Activated CD8-positive, alpha-beta memory T cell treated with anti-CD3 and anti-CD28 coated beads for 1 hour (primary cell): Measurements from ENCODE around the gene PIK3CB.

Source experiments
- DNase-seq, 2 donors: peaks; one replicate each; pipeline ENCODE4 v3.0.0-alpha.2; 2020; ENCODE audit warnings: low read depth in 1 of 2; ENCODE audit errors: extremely low read depth in 1 of 2

The PIK3CB gene

DNA sequence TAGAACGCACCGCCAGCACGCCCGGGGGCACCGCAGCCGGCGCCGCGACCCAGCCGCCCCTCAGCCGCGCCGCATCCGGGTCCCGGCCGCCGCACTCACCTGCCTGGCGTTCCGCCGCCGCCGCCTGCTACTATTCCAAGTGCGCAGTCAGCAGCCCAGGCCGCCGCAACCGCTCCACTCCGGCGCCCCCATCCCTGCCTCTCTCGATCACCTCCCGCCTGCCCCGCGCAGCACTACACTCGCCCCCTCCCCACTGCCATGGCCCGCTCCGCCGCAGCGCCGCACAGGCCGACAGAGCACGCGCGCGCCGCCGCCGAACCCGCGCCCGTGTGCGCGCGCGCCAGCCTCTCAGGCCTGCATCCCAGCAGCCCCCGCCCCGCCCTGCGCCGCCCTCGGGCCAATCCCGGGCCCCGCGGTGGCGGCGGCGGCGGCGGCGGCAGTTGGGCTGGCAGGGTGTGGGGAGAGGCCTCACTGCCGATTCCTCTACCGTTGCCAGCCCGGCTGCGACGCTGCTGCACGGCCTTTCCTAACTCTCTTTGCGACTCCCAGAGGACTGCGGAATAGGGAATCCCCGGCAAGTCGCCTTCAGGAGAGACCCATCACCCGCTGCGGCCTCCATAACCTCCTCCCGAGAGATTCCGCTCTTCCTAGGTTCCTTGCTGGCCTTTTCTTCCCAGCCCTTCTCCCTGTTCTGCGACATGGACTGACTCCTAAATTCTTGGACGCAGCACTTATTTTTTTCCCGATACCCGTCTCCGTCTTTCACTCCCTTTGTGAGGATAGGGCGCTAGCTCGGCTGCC lies at the start of gene PIK3CB:
Gene PIK3CB, minus strand, starts transcription at position 333 of the 801 bp plus-strand sequence. CDS start 75,585 bp downstream, outside the sequence.
- peak; percentile 57 to 84 for DNase-seq

GRCh38 chr3:138881233-138881632 lies 46.5 kb upstream of the PIK3CB start:
- DNase-seq, result no peak

GRCh38 chr3:138879541-138880380 lies 45.0 kb upstream of the PIK3CB start:
- DNase-seq, result no peak

GRCh38 chr3:138877226-138877625 lies 42.5 kb upstream of the PIK3CB start:
- DNase-seq, result no peak

- DNase-seq, result no peak
These were observed 41.3 kb upstream of the PIK3CB start for GRCh38 chr3:138875754-138876664.

DNA sequence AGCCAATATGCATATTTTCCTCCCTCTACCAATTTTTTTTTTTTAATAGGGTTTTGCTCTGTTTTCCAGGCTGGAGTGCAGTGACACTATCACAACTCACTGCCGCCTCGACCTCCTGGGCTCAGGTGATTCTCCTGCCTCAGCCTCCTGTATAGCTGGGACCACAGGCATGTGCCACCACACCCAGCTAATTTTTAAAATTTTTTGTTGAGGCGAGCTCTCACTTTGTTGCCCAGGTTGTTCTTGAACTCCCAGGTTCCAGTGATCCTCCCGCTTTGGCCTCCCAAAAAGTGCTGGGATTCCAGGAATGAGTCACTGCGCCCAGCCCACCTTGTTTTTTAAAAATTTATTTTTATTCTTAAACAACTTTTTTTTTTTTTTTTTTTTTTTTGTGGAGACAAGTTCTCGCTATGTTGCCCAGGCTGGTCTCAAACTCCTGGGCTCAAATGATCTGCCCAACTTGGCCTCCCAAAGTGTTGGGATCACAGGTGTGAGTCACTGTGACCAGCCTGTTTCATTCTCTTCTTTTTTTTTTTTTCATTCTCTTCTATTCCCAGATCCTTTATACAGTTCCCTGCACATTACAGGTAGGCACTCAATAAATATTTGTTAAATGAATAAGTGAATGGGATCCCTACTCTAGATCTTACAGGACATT lies 40.5 kb upstream of the PIK3CB start:
- DNase-seq, result no peak

DNA sequence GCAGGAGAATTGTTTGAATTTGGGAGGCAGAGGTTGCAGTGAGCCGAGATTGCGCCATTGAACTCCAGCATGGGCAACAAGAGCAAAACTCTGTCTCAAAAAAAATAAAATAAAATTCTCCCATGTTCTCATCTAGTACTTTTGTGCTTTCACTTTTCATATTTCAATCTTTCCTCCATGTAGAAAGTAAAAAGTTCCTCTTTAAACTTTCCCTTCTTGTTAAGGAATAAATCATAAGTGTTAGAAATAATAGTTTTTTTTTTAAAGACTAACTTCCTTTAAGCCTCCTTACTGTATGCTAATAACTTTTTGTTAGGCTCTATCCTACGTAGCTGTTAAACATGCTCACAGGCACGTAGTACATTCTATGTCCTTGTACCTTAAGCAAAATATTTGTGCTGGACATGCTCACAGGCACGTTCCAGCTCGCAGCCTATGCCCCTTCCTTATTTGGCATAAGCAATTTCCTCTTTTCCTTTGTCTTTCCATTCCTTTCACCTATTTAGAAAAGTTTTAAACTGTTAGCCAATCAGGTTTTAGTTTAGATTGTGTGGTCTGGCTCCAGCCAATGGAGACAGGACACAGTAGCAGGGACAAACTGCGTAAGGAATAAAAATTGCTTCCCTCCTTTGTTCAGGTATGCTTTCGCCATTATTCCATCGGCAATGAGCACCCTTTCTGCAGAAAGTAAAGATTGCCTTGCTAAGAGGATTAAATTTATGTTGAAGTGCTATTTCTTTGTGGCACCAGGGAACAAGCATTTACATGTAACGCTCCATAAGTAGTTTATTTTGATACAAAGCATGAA lies 38.9 kb upstream of the PIK3CB start:
- DNase-seq, result no peak

- no peak for DNase-seq
These were observed 37.9 kb upstream of the PIK3CB start for GRCh38 chr3:138872632-138873031.

DNA sequence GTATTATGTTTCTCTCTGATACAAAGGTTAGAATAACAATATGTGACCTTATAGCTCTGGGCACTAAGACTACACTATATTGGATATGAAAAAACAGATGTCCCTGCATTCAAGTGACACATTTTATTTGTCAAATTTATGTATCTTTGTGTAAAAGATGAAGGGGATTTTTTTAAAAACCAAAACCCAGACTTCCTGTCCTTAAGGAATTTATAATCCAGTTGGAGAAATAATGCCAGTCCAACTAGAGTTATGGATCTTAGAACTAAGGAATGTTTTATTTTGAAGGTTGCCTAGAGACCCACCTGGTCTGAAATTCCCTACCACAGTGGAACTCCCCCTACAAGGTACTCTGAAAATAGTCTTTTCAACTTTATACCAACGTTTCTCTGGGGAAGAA lies 33.3 kb upstream of the PIK3CB start:
- no peak for DNase-seq

DNA sequence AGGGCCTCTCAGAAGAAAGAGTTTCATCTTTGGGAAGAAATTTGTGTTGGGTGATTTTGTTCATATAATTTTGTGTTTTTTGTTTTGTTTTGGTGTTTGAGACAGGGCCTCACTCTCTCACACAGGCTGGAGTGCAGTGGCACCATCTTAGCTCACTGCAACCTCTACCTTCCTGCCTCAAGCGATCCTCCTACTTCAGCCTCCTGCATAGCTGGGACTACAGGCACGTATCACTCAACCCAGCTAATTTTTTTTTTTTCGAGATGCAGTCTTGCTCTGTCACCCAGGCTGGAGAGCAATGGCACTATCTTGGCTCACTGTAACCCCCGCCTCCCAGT lies 29.0 kb upstream of the PIK3CB start:
- DNase-seq, result no peak

DNA sequence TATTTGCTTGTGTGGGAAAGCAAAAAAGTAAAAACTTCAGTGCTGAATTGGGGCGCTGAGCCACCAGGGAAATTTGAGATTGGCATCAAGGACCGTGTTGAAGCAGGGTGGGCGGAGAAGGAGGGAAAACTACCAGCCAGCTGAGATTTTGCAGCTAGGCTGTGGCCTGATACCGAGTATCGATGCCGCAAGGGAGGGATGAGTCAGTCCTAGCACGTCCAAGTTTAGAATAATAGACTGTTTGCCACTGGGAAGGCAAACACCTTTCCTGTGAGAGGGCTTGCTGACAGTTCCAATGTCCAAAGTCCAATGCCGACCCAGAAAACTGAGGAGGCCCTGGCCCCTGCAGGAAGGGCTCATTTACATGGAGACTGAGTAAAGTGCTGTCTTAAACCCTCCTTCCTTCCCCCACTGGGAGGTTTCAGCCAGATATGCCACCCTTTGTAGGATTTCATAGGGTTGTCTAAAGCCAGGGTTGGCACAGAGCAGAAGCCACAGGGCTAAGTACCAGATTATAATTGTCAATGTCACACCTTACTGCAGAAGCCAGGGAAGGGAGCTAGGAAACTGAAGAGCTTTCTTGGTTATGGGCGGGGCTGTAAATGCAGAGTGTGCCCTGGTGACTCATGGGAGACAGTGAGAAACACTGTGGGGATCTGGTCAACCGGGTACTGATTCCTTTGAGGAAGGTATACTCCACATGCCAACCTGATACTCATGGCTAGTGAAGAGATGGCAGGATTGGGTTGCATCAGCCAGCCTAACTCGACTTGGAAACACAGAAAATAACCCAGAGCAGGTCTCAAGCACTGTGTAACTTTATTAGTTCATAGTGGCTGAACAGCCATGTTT lies 28.4 kb upstream of the PIK3CB start:
- DNase-seq, result no peak

DNA sequence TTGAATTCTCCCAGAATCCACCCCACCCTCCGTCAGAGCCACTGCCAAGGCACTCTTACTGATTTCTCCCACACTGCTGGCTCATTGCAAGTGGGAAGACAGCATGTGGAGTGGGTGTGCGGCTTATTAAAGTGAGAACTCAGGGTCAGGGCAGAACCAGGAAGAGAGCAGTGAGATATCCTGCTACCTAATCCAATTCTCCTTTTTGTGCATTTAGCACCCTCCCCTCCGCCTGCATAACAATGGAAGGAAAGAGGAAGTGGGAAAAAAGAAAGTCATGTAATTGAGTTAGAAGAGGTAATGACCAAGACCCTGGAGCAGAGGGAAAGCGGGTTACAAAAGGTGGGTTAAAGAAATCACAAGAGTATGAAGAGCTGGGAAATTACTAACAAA lies 27.8 kb upstream of the PIK3CB start:
- DNase-seq, result no peak

GRCh38 chr3:138861798-138862197 lies 27.1 kb upstream of the PIK3CB start:
- DNase-seq, result no peak

GRCh38 chr3:138856799-138857198 lies 22.1 kb upstream of the PIK3CB start:
- no peak for DNase-seq

DNA sequence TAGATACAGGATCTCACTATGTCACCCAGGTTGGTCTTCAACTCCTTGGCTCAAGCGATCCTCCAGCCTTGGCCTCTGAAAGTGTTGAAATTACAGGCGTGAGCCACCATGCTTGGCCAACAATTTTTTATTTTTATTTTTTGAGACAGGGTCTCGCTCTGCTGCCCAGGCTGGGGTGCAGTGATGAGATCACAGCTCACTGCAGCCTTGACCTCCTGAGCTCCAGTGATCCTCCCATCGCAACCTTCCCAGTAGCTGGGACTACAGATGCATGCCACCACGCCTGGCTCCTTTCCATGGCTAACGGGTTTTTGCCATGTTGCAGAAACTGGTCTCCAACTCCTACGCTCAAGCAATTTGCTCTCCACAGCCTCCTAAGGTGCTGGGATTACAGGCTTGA lies 20.2 kb upstream of the PIK3CB start:
- DNase-seq, result no peak

DNA sequence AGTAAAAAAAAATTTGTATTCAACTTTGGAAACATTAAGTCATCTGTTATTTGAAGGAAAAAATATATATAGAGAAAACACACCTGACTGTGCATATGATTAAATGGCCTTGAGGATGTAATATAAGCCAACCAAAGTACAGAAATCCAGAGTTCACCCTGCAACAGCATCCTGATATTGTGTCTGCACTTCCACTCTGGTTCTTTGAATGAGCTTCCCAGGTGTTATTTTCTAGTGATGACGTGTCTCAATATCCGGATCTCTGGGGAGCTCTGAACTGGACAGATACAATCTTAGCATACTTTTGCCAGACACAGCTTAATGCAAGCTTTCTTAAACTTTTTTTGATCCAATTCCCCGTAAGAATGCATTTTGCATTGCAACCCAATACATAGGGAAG lies 19.5 kb upstream of the PIK3CB start:
- no peak for DNase-seq

GRCh38 chr3:138850151-138850550 lies 15.4 kb upstream of the PIK3CB start:
- no peak for DNase-seq

DNA sequence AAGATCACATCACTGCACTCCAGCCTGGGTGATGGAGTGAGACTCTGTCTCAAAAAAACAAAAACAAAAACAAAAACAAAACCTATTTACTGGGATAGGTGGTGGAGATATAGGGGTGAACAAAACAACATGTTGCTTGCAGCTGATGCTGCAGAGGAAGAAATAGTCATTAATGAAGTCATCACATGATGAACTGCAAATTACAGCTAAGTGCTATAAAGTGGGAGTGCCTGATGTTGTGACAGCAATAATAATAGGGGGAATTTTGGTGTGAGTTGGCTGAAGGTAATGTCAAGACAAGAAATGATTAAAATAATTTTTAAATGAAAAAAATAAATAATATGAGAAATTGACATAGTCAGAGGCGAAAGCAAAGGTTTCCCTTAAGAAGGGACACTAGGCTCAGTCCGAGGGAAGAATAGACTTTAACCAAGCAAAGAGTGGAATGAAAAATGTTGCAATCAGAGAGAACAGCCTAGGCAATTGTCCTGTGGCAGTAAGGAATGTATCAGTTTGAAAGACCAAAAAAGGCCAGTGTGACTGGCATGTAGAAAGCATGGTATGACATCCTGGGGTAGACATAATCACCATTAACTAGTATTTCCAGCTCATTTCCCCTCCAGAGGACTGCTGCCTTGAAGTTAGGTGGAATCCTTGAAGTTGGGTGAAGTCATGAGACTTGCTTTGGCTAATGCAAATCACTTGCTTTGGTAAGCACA lies 14.7 kb upstream of the PIK3CB start:
- no peak for DNase-seq
